DMS153 treated with DMSO at 0.1 percent for 48 hours (cell line): ENCODE measurements around the gene PROM2.
"Not testable (repeated sequence)": the region's sequence is repeated elsewhere in the genome, so short reads cannot be mapped to it uniquely, and the experiment has no call there.

Source experiments
- DNase-seq: peaks from one replicate; lab custom pipeline; 2025; ENCODE audit not compliant: unreplicated experiment; lab: John Stamatoyannopoulos, UW

The PROM2 gene

DNA sequence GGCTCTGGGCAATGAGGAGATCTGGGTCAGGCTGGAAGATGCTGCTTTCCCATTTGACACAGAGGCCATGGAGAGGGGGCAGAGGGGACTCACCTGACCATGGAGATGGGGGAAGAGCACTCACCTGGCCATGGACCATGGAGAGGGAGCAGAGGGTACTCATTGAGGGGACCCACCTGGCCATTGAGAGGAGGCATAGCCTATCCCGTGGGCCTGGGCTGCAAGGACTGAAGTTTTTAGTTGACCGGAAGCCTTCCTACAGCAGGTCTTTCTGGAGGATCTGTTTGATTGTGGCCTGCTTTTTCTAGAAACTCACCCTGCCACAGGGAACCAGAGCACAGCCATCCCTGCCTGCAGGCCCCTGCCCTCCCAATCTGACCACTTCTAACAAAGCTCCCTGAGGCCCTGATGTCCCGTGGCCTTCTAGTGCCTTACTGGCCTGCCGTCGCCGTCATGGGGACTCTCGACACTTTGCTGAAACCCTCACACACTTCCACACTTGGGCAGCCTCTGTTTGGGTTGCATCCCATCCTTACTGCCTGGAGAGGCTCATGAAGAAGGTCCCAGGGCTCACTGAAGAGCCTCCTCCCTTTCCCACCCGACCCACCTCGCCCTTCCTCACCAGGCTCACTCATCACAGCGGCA is 5.1 kb upstream of the PROM2 start:
- no peak for DNase-seq

DNA sequence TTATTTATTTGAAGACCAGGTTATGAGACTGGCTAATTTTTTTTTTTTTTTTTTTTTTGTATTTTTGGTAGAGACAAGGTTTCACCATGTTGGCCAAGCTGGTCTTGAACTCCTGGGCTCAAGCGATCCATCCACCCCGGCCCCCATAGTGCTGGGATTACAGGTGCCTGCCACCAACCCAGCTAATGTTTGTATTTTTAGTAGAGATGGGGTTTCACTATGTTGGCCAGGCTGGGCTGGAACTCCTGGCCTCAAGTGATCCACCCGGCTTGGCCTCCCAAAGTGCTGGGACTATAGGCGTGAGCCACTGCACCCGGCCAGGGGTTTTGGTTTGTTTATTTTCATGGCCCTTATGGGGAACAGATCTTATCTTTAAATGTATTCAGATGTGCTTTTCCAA is 4.5 kb upstream of the PROM2 start:
- not testable (repeated sequence) for DNase-seq

DNA sequence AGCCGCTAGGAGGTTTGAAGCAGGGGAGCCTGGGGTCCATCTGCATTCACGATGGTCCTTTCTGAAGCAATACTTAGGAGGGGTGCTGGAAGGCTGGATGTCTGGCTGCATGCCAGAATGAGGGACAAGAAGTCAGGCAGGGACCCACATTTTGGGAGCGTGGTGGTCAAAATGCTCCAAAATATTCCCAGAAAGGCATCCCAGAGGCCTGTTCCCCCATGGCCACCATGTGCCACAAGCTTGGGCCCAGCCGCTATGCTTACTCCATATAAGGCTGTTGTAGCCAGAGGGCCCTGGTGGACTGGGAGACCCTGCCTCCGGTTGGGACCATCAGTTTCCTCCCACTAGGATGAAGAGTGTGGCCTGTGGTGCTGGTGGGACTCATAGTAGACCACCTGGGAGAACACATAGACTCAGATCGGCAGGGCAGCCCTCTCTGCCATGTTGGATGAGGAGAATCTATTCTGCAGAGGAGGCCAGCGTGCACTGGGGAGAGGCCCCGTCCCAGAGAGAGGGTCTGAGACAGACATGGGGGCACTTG is 3.6 kb upstream of the PROM2 start:
- DNase-seq, result no peak

DNA sequence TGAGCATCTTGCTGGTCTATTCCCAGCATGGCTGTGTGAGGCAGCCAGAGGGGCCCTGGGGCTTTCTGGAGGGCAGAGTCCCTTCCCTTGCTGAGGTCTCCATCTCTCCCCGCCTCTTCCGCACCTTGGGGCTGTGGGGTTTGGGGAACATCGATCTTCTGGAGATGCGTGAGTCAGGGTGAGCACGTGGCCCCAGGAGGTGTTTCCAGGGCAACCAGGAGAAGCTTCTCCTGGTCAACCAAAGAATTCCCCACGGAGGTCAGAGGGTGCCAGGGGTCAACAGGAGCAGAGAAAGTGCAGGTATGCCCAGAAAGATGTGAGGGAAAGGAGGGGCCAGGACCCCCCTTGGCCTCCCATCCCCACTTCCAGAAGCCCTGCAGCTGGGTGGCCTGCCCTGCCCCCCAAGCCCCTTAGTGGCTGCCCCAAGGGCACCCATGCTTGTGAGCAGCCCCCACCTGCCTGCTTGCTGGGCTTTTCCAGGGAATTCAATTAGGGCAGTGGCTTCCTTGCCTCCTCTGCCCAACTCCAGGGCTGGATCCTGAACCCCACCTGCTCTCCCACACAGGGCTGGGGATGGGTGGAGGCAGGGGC is 2.8 kb upstream of the PROM2 start:
- DNase-seq, result no peak

DNA sequence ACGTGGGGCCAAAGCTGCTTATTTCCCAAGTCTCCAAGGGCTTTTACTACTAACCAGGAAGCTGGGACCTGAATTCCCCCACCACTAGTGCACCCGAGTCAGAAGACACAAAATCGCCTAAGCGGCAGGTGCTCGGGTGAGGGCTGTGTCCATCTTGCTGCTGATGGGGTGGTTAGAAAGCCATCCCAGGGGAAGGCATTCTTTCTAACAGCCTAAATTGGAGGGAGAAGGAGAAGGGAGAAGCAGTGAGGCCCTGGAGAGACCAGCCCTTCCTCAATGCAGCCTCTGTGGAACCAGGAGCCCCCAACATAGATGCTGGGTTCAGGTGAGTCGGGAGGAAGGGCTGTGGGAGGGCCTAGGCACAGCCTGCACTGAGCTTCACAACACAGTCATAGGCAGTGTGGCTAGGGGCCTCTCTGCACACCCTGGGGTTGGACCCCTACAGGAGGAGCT is 1.9 kb upstream of the PROM2 start:
- no peak for DNase-seq

DNA sequence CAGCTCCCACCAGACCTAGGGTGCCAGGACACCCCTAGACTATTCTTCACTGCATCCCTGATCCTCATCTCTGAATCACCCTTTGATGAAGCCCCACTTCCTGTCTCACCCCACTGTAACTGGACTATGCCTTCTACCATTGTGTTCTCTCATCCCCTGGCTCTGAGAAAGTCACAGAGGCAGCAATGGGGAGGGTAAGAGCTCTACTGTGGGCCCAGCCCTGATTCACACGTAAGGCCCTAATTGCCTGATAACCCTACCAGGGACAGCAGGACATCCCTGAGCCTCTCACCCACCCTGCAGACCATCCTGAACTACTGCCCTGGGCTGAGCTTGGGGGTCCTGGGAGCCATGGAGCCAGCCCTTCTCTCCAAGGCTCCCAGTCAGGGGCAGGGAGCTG is 1.5 kb upstream of the PROM2 start:
- DNase-seq, result no peak

DNA sequence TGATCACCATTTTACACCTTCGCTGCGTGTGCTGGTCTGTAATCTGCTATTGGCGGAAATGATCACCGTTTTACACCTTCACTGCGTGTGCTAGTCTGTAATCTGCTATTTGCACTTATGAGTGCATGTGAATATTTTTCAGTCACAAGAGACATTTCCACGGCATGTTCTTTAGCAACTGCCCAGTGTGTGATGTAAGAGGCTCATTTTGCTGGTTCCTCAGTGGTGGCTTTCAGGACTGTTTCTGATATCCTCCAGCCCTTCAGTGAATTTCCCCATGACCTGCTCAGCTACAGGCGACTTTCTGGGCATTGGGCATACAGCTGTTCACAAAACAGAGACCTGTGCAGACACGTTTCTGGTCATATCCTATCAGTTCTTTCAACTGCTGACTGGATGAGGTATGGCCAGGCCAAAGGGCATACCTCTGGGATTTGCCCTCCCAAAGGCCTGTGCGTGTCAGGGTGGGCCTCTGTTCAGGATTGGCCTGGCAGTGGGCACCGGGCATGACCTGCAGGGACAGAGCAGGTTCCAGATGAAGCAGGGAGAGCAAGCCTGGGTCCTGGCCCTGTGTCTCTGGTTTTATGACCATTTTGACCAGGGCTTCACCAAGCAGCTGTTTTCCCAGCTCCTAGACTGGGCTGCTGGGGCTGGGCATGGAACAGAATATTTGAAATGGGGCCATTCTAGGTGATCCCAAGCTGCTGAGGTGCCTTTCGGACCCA is 521 bp upstream of the PROM2 start:
- no peak for DNase-seq

DNA sequence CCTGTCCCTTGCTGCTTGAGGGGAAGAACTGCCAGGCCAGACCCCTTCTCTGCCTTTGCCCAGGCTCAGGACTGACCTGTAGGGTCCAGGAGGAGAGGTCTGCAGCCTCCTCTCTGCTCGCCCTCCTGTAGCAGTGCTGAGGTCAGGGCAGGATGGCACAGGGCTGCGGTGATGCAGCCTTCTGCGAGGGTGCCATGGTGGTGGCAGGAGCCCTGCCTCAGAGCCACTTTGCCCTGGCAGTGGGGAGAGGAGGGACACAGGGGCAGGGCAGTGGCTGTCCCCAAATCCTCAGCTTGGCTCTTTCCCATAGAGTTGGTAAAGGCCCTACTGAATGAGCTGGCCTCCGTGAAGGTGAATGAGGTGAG is 884 bp downstream of the PROM2 start:
- no peak for DNase-seq

DNA sequence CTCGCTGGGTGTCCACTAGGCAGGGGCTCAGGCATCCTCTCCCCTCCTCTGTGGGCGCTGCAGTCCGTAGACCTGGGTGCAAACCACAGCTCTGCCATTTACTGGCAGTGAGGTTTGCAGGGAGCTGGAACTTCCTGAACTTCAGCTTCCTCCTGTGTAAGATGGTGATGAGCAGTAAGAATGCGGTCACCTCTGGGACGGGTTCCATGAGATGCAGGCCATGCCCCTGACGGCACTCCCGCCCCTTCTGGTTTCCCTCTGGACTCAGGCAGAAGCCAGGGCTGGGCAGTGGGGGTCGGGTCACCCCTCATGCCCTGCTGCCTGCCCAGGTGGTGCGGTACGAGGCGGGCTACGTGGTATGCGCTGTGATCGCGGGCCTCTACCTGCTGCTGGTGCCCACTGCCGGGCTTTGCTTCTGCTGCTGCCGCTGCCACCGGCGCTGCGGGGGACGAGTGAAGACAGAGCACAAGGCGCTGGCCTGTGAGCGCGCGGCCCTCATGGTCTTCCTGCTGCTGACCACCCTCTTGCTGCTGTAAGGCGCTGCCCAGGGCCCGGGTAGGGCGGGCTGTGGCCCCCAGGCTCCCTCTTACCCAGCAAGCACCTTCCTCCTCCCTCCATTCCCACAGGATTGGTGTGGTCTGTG is 1.5 kb downstream of the PROM2 start:
- DNase-seq, result no peak

DNA sequence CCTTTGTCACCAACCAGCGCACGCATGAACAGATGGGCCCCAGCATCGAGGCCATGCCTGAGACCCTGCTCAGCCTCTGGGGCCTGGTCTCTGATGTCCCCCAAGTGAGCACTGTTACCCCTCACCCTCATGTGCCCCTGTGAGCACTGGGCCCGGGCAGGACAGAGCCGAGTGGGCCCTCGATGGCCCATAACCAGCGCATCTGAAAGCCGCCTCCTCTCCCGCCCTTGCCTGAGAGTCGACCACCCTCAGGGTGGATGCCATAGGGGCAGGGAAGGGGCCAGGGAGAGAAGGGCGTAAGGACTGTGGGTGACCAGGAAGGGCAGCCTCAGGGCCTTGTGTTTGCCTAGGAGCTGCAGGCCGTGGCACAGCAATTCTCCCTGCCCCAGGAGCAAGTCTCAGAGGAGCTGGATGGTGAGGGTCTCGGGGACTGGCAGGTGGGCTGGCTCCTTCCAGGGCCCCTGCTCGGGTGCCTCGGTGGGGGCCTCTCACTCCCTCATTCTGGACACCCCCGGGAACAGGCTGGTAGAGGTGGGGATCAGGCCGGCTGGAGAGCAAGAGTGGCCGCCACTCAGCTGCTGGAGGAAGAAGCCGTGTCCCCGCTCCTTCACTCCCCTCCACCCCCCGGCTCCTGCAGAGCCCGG is 2.1 kb downstream of the PROM2 start:
- DNase-seq, result no peak

DNA sequence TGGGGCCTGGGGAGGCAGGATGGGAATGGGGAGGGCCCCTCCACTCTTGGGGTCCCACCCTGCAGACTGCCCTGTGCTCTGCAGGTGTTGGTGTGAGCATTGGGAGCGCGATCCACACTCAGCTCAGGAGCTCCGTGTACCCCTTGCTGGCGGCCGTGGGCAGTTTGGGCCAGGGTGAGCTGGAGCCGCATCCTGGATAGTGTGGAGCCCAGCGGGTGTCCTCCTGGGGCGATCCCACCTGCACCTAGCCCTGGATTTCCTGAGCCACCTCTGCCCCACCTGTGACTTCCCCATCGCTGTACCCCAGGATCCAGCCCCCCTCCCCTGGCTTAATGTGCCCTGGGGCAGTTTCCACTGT is 2.6 kb downstream of the PROM2 start:
- no peak for DNase-seq

DNA sequence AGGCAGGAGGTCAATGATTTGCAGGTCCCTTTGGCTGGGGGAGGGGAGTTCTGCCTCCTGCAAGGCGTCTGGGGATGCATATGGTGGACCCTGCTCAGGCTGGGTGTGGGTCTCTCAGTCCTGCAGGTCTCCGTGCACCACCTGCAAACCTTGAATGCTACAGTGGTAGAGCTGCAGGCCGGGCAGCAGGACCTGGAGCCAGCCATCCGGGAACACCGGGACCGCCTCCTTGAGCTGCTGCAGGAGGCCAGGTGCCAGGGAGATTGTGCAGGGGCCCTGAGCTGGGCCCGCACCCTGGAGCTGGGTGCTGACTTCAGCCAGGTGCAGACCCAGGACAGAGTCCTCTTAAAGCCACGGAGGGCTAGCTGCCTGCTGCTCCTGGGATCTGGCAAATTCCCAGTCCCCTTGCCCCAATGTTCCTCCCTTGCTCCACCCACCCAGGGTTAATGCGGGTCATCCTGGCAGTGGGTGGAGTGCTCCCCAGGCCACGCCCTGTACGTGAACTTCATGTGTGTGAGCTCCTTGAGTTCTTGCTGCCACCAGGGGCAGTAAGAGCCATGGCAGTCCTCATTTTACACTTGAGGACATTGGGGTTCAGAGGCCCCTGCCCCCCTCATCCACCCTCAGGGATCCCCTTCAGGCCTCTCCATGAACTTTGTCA is 3.1 kb downstream of the PROM2 start:
- DNase-seq, result no peak

DNA sequence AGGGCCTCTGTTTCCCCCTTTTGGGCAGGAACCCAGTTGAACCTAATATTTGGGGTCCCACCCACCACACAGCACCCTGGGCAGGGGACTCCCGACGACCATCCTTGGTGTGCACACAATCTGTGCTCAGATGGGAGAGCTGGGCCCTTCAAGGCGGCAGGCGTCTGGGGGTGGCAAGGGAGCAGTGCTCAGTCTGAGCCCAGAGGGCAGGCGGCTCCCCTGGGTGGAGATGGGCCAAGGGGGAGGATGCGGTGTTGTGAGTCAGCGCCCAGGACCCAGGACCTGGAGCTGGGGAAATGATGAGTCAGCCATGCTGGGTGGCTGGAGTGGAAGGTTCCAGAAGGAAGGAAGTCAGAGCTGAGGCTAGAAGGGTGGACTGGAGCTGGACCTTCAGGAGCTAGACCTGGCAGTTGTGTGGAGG is 3.8 kb downstream of the PROM2 start:
- no peak for DNase-seq

DNA sequence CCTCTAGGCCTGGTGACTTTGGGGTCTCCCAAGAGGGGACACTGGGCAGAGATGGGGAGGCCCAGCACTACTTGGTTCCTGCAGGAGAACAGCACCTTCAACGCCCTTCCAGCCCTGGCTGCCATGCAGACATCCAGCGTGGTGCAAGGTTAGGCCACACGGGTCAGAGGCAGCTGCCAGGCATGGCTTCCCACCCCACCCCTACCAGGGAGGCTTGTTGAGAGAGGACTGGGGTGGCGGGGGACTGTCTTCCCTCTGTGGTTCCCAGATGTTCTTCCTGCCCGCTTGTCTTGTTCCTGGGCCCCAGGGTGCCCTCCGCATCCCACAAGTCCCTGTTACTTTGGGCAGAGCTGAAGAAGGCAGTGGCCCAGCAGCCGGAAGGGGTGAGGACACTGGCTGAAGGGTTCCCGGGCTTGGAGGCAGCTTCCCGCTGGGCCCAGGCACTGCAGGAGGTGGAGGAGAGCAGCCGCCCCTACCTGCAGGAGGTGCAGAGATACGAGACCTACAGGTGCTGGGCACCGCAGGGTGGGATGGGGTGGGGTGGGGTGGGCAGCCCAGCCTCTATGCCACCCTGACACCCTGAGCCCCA is 4.5 kb downstream of the PROM2 start:
- no peak for DNase-seq

DNA sequence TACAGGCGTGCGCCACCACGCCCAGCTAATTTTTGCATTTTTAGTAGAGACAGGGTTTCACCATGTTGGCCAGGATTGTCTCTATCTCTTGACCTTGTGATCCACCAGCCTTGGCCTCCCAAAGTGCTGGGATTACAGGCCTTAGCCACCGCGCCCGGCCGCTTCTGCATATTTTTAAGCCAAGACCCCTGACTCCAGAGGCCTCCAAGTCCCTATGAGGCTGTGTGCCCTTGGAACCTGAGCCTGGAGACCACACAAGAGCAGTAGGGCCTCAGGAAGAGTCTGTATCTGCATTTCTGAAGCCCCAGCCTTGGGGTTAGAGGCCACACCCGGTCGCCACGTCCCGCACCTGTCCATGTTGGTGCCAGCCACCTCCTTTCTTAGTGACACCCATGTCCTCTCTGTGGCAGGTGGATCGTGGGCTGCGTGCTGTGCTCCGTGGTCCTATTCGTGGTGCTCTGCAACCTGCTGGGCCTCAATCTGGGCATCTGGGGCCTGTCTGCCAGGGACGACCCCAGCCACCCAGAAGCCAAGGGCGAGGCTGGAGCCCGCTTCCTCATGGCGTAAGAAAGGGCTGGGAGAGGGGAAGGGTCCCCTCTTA is 5.3 kb downstream of the PROM2 start:
- no peak for DNase-seq

DNA sequence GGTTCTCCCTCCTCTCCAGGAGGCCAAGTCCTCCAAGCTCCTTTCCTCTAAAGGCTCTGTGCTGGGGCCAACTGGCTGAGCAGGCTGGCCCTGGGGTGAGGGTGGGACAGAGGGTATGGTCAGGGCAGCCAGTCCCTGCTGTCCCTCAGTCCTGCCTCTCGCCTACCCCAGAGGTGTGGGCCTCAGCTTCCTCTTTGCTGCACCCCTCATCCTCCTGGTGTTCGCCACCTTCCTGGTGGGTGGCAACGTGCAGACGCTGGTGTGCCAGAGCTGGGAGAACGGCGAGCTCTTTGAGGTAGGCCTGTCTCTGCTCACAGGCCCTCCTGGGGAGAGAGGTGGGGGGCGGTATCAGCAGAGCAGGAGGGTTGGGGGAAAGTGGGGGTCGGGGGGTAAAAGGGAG is 6.8 kb downstream of the PROM2 start:
- DNase-seq, result no peak

DNA sequence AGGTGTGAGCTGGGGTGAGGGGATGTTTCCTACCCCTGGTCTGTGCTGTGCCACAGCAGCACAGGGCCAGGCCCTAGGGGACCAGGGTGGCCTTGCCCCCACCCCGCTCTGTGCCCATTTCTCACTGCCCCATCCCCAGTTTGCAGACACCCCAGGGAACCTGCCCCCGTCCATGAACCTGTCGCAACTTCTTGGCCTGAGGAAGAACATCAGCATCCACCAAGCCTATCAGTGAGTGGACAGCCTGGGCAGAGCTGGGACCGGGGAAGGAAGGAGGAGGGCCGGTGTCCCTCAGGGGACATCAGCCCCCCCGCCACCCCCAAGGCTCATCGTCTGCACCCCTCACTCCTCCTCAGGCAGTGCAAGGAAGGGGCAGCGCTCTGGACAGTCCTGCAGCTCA is 7.5 kb downstream of the PROM2 start:
- no peak for DNase-seq

DNA sequence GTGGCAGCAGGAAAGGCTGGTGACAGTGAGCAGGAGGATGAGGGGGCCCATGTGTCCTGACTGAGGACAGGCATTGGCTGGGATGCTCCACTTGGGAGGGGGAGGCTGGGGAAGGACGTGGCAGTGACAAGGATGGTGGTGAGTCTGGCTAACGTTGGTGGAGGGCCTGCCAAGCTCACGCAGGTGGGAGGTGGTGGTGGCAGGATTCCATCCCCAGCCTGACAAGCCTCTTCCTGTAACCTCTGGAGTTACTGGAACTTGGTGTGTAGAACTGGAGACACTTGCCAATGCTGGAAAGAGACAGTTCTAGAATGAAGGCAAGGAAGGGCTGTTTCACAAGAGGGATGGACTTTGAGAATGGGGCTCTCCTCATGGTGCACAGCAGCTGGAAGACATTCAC is 8.2 kb downstream of the PROM2 start:
- DNase-seq, result no peak

DNA sequence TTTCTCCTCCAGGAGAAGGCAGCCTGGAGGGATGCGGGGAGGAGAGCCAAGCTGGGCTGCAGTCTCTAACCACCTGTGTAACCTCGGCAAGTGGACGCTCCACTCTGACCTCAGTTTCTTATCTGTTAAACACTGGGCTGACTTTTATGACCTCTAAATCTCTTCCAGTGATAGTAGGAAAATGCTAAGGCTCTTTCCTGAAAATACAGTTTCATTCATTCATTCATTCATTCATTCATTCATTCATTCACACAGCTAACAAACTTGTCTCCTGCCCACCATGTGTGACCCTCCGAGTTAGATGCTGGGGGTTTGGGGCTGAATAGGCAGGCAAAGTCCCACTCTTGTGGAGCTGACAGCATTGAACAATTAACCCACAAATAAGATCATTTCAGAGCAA is 9.3 kb downstream of the PROM2 start:
- no peak for DNase-seq

DNA sequence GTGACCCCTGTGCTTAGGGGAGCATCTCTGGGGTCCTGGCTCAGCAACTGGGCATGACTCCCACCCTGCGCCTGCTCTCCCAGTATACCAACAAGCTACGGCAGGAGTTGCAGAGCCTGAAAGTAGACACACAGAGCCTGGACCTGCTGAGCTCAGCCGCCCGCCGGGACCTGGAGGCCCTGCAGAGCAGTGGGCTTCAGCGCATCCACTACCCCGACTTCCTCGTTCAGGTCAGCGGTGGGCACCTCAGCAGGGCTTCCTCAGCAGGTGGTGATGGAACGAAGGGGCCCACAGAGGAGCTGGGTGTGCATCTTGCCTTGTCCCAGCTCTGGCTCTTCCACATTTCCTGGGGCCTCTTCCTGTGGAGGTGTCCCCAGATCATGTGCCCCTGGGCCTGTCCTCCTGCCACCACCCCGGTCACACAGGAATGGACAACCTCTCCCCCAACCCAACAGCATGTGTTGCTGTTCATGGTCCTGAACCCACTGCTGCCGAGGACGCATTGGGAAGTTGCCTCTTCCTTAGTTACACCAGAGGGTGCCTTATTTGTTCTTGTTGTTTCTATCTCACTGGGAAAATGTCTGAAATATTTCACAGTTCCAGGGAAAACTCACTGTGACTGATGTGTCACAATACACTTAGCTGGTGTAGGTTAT is 10.8 kb downstream of the PROM2 start:
- no peak for DNase-seq
